CD4-positive, CD25-positive, alpha-beta regulatory T cell (primary cell): ENCODE measurements around the gene FAM3A. TPM values are rescaled to one million over a fixed set of nuclear protein-coding genes. Genes with fewer than 3 reads are reported as not detected.

Source experiments
- ATAC-seq, 2 donors: fragments of 150-1000 bp; cut with Tn5 transposase; one replicate each; pipeline ENCODE4 v1.10.0; 2021; ENCODE audit warnings: low read depth in 2 of 2, moderate number of reproducible peaks in 2 of 2, moderate library complexity in 1 of 2
- DNase-seq, 3 donors: peaks; one replicate each; pipeline versions ENCODE4 v3.0.0 to v3.0.0-alpha.2; 2012 to 2022; ENCODE audit warnings: mixed read lengths in 1 of 3
- H3K27ac ChIP-seq: one replicate; pipeline ENCODE4 v1.7.0; 2013; ENCODE audit warnings: mild to moderate bottlenecking, low read length; ENCODE audit not compliant: insufficient read depth, poor library complexity, severe bottlenecking
- H3K27me3 ChIP-seq: one replicate; pipeline ENCODE4 v1.7.0; 2013; ENCODE audit warnings: low read length; ENCODE audit not compliant: control insufficient read depth, insufficient read depth
- H3K36me3 ChIP-seq: one replicate; pipeline ENCODE4 v1.7.0; 2013; ENCODE audit warnings: mild to moderate bottlenecking, low read length, moderate library complexity; ENCODE audit not compliant: control insufficient read depth, insufficient read depth
- H3K4me1 ChIP-seq: 2 replicates; pipeline ENCODE4 v1.7.0; 2013; ENCODE audit warnings: mild to moderate bottlenecking, low read length; ENCODE audit not compliant: insufficient read depth, control insufficient read depth, poor library complexity, severe bottlenecking
- H3K4me3 ChIP-seq: one replicate; pipeline ENCODE4 v1.7.0; 2013; ENCODE audit warnings: low read depth, mild to moderate bottlenecking, low read length, moderate library complexity
- H3K9me3 ChIP-seq, 2 experiments: 1 replicate in 1 of 2; 2 replicates in 1 of 2; pipeline ENCODE4 v1.7.0; 2013; ENCODE audit warnings: low read length in 2 of 2, mild to moderate bottlenecking in 1 of 2, moderate library complexity in 1 of 2; ENCODE audit not compliant: control insufficient read depth in 2 of 2
- H3K27ac Mint-ChIP-seq, 3 donors: one replicate each; pipeline ENCODE4 v1.8.0; 2020 to 2022; ENCODE audit warnings: mild to moderate bottlenecking in 3 of 3, mixed read lengths in 3 of 3, moderate library complexity in 2 of 3
- H3K27me3 Mint-ChIP-seq: one replicate; pipeline ENCODE4 v1.8.0; 2022; ENCODE audit warnings: mild to moderate bottlenecking, mixed read lengths
- H3K36me3 Mint-ChIP-seq: one replicate; pipeline ENCODE4 v1.8.0; 2020; ENCODE audit warnings: mixed read lengths
- H3K4me1 Mint-ChIP-seq, 4 donors: one replicate each; pipeline ENCODE4 v1.8.0; 2020 to 2022; ENCODE audit warnings: mixed read lengths in 4 of 4, mild to moderate bottlenecking in 1 of 4
- H3K4me3 Mint-ChIP-seq, 4 donors: one replicate each; pipeline ENCODE4 v1.8.0; 2020 to 2022; ENCODE audit warnings: mild to moderate bottlenecking in 4 of 4, mixed read lengths in 4 of 4, moderate library complexity in 3 of 4
- H3K9me3 Mint-ChIP-seq, 7 donors: one replicate each; pipeline ENCODE4 v1.8.0; 2020 to 2022; ENCODE audit warnings: mixed read lengths in 7 of 7, mild to moderate bottlenecking in 3 of 7, moderate library complexity in 2 of 7
- polyA plus RNA-seq, 4 donors: library from polyadenylated mRNA; unstranded; fragments of 300-500 nt; fragmentation: Illumina TruSeq; gene quantifications; one replicate each; pipeline ENCODE4 v1.2.3, GENCODE V29; 2021
- total RNA-seq: library from RNA; stranded (reverse); gene quantifications from one replicate; pipeline ENCODE4 v1.2.3, GENCODE V29; 2022

FAM3A gene
- total and polyA plus RNA-seq, 5 donors from 2014 or later, result 13.4 to 28.2 (median 19.2) TPM

- H3K4me3 ChIP-seq, result no peak within 1 kb of the TSS
- Mint-ChIP-seq H3K9me3 (no peaks in the 10 kb centered on the region), H3K27ac (peak within 1 kb of the TSS in 1 of 3 donors; percentile 48), H3K4me1 (peaks cover 0 to 56% (median 9%) of the 10 kb centered on the region in 4 donors), H3K27me3 (no peaks in the 10 kb centered on the region), H3K36me3 (no peaks in the 10 kb centered on the region), H3K4me3 (peak within 1 kb of the TSS; percentile 79 to 91 (median 84))
- DNase-seq, result peak; percentile 44 to 56 (median 55)
- H3K4me1 ChIP-seq, result peaks cover 36% of the 10 kb centered on the region
- H3K27ac ChIP-seq, result peak within 1 kb of the TSS; percentile 60
- peak in 1 of 2 donors; percentile 32 for ATAC-seq
- H3K36me3 ChIP-seq, result peaks cover 3% of the 10 kb centered on the region
- no peaks in the 10 kb centered on the region for H3K9me3 ChIP-seq
- H3K27me3 ChIP-seq, result no peaks in the 10 kb centered on the region
Measured at GRCh38 chrX:154486396-154487207, 29.4 kb downstream of the FAM3A start, which contains the start of gene UBL4A. Gene UBL4A, minus strand, starts transcription at chrX:154486615. Its CDS starts 31 bp downstream, at chrX:154486584.

- no peaks in the 10 kb centered on the region for H3K36me3 Mint-ChIP-seq
- peak in 1 of 2 donors; percentile 8 for ATAC-seq
- Histone ChIP-seq H3K4me1 (peaks cover 32% of the 10 kb centered on the region), H3K9me3 (no peaks in the 10 kb centered on the region), H3K4me3 (no peak overlapping the region), H3K27me3 (no peaks in the 10 kb centered on the region), H3K36me3 (peaks cover 3% of the 10 kb centered on the region), H3K27ac (peak overlapping the region; percentile 55)
- H3K9me3 Mint-ChIP-seq, result no peaks in the 10 kb centered on the region
- H3K4me1 Mint-ChIP-seq, result peaks cover 0 to 52% (median 9%) of the 10 kb centered on the region in 4 donors
- H3K27me3 Mint-ChIP-seq, result no peaks in the 10 kb centered on the region
- no peak overlapping the region for H3K27ac Mint-ChIP-seq
- peak; percentile 17 to 54 (median 26) for DNase-seq
- H3K4me3 Mint-ChIP-seq, result peak overlapping the region in 2 of 4 donors; percentile 29 to 56
Measured at GRCh38 chrX:154486052-154486395, 30.0 kb downstream of the FAM3A start.

DNA sequence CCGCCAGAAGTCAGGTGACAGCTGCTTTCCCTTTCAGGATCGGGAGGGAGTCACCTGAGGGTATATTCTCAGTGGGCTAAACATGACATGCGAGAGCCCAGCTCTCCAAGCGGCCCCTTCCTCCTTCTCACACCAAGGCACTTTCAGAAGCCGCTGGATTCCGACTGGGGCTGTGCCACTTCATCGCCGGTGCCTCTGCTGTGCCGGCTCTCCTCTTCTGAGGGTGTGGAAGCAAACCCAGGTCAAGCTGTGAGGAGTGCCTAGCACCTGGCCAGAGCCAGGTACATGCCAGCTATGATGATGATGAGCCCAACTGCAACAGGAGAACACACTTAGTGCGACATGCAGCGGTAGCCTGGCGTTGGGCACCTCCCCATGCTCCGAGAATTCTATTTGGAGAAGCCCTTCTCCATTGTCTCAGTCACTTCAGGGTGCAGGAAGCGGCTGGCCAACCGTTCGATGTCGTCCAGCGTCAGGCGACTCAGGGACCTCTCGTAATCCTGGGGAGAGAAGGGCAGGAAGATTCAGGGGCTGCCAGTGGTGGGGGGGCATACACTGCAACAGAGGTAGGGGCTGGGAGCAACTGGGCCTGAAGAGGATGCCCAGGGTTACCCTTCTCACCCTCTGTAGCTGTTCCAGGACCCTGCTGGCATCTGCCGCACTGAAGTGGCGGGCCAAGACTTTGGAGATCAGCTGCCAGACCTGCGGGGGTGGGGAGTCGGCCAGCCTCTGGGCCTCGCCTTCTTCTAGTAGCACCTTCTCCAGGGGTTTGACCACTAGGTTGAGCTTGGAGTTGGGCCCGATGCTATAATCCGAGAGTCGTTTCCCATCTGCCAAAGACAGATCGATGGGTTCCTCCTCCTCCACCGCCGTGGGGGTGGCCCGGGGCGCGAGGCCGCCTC, 30.6 kb downstream of the FAM3A start:
- H3K27me3 Mint-ChIP-seq, result no peaks in the 10 kb centered on the region
- H3K36me3 ChIP-seq, result peaks cover 3% of the 10 kb centered on the region
- H3K4me1 Mint-ChIP-seq, result peaks cover 0 to 48% (median 9%) of the 10 kb centered on the region in 4 donors
- H3K9me3 Mint-ChIP-seq, result no peaks in the 10 kb centered on the region
- peak overlapping the region; percentile 55 for H3K27ac ChIP-seq
- H3K27me3 ChIP-seq, result no peaks in the 10 kb centered on the region
- H3K4me1 ChIP-seq, result peaks cover 32% of the 10 kb centered on the region
- no peak for ATAC-seq
- H3K9me3 ChIP-seq, result no peaks in the 10 kb centered on the region
- DNase-seq, result no peak
- H3K4me3 Mint-ChIP-seq, result peak overlapping the region in 3 of 4 donors; percentile 29 to 78 (median 57)
- H3K4me3 ChIP-seq, result no peak overlapping the region
- no peak overlapping the region for H3K27ac Mint-ChIP-seq
- no peaks in the 10 kb centered on the region for H3K36me3 Mint-ChIP-seq

- Histone ChIP-seq H3K36me3 (peaks cover 3% of the 10 kb centered on the region), H3K4me1 (peaks cover 31% of the 10 kb centered on the region), H3K27me3 (no peaks in the 10 kb centered on the region), H3K4me3 (no peak overlapping the region), H3K9me3 (no peaks in the 10 kb centered on the region), H3K27ac (no peak overlapping the region)
- ATAC-seq, result no peak
- no peaks in the 10 kb centered on the region for H3K27me3 Mint-ChIP-seq
- no peaks in the 10 kb centered on the region for H3K36me3 Mint-ChIP-seq
- H3K4me3 Mint-ChIP-seq, result peak overlapping the region in 3 of 4 donors; percentile 44 to 72 (median 57)
- DNase-seq, result peak in 1 of 3 donors; percentile 13
- no peak overlapping the region for H3K27ac Mint-ChIP-seq
- H3K4me1 Mint-ChIP-seq, result peaks cover 0 to 47% (median 6%) of the 10 kb centered on the region in 4 donors
- H3K9me3 Mint-ChIP-seq, result no peaks in the 10 kb centered on the region
Measured at GRCh38 chrX:154484255-154485149, 31.5 kb downstream of the FAM3A start.

DNA sequence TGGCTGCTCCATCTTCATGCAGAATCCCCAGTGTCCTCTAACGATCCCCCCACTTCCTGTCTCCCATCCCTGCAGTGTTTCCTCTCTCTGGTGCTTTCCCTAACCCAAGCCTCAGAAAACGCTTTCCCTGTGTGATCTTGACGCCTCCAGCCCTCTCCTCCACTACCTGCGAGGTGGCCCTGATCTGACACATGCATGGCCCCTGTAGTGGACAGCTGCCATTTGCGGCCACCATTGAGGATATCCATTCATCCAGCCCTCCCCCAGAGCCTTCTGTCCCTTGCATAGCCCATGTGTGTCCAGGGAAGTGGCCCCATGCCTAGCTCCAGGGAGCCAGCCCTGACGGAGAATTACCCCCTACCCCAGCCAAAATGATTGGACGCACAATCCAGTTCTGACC, 32.7 kb downstream of the FAM3A start:
- Mint-ChIP-seq H3K4me1 (peaks cover 0 to 40% (median 6%) of the 10 kb centered on the region in 4 donors), H3K4me3 (peak overlapping the region in 1 of 4 donors; percentile 44), H3K9me3 (no peaks in the 10 kb centered on the region), H3K36me3 (no peaks in the 10 kb centered on the region), H3K27ac (no peak overlapping the region), H3K27me3 (no peaks in the 10 kb centered on the region)
- no peaks in the 10 kb centered on the region for H3K9me3 ChIP-seq
- peaks cover 3% of the 10 kb centered on the region for H3K36me3 ChIP-seq
- ATAC-seq (no peak), DNase-seq (no peak)
- H3K4me3 ChIP-seq, result no peak overlapping the region
- peaks cover 27% of the 10 kb centered on the region for H3K4me1 ChIP-seq
- no peak overlapping the region for H3K27ac ChIP-seq
- H3K27me3 ChIP-seq, result no peaks in the 10 kb centered on the region

DNA sequence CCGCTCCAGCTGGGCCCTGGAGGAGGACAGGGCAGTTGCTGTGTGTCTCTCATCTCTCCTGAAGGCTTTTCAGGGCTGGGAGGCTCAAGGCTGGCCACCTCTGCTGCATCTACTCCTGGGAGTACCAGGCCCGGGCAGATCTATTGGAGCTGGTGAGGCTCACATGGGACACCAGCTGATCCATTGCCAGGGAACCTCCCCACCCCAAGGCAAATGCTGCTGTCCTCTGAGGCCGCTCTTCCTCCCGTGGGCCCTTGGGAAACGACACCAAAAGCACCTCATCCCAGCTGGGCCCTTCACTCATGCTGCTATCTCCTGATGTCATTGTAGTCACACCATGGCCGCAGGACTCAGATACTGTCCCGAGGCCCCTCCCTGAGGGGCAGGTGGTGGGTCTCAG, 33.2 kb downstream of the FAM3A start:
- Histone ChIP-seq H3K36me3 (peaks cover 3% of the 10 kb centered on the region), H3K9me3 (no peaks in the 10 kb centered on the region), H3K27me3 (no peaks in the 10 kb centered on the region), H3K4me3 (no peak overlapping the region), H3K4me1 (peaks cover 29% of the 10 kb centered on the region), H3K27ac (no peak overlapping the region)
- no peak for DNase-seq
- no peak overlapping the region for H3K27ac Mint-ChIP-seq
- no peaks in the 10 kb centered on the region for H3K27me3 Mint-ChIP-seq
- H3K4me1 Mint-ChIP-seq, result peaks cover 0 to 37% (median 5%) of the 10 kb centered on the region in 4 donors
- ATAC-seq, result no peak
- H3K9me3 Mint-ChIP-seq, result no peaks in the 10 kb centered on the region
- H3K36me3 Mint-ChIP-seq, result no peaks in the 10 kb centered on the region
- H3K4me3 Mint-ChIP-seq, result peak overlapping the region in 1 of 4 donors; percentile 43
